A673 (cell line): Measurements from ENCODE around the gene SRPRB.

ENCODE experiments used
- EZH2 ChIP-seq: fragments of 200-600 bp; sonication (generic); IDR thresholded peaks from 2 replicates; pipeline ENCODE4 v1.6.1; 2017; ENCODE audit warnings: borderline replicate concordance, low read depth, mild to moderate bottlenecking, mixed read lengths, antibody characterized with exemption, low read length; ENCODE audit not compliant: poor library complexity, severe bottlenecking
- TF ChIP-seq, protein P1 (sequence below): fragments of 300-800, 200-600 bp; sonication (generic); conservative IDR thresholded peaks from 2 replicates; pipeline ENCODE4 v1.5.1; 2017; ENCODE audit warnings: low read depth, mild to moderate bottlenecking, antibody characterized with exemption, low read length, moderate library complexity, mixed read lengths

DNA sequence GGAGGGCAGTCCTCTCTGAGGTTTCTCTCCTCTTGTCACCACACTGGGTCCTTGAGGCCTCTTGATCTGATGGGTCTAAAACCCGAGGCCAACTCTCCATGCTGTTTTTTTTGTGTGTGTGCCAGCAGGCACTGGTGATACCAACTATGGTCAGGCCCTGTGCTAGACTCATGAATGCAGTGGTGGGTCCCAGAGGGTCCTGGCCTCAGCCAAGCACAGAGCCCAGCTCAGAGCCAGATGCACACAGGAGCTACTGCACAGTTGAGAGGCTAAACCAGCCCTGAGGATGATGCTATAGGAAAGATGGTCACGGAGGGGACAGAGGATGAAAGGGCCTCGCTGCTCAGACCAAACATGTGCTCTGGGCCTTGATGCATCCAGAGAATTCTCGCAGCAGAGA lies 56.5 kb downstream of the SRPRB start:
- TF ChIP-seq, protein P1, sequence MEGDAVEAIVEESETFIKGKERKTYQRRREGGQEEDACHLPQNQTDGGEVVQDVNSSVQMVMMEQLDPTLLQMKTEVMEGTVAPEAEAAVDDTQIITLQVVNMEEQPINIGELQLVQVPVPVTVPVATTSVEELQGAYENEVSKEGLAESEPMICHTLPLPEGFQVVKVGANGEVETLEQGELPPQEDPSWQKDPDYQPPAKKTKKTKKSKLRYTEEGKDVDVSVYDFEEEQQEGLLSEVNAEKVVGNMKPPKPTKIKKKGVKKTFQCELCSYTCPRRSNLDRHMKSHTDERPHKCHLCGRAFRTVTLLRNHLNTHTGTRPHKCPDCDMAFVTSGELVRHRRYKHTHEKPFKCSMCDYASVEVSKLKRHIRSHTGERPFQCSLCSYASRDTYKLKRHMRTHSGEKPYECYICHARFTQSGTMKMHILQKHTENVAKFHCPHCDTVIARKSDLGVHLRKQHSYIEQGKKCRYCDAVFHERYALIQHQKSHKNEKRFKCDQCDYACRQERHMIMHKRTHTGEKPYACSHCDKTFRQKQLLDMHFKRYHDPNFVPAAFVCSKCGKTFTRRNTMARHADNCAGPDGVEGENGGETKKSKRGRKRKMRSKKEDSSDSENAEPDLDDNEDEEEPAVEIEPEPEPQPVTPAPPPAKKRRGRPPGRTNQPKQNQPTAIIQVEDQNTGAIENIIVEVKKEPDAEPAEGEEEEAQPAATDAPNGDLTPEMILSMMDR: no peak
- no peak for TF ChIP-seq EZH2
